ACHN (cell line): ENCODE data around the gene OR11A1.

Source experiments
- DNase-seq: peaks from one replicate; pipeline ENCODE4 v3.0.0-alpha.2; 2015
- in situ Hi-C: cut with HindIII; loops from 2 replicates; pipeline ENCODE4 v1.10.0; 2017; ENCODE audit warnings: low sequenced_read_pairs, low pct_ligation_motif_present, low pct_unique_long_range_greater_than_20kb

The OR11A1 gene

GRCh38 chr6:29425075-29425474 lies 31.8 kb downstream of the OR11A1 start:
- DNase-seq = no peak
- in situ Hi-C loops = no loop called here

GRCh38 chr6:29424575-29424974 lies 32.3 kb downstream of the OR11A1 start:
- in situ Hi-C loops = no loop called here
- no peak for DNase-seq

- no peak for DNase-seq
- in situ Hi-C loops = no loop called here
These were observed 32.7 kb downstream of the OR11A1 start for GRCh38 chr6:29424168-29424567.

GRCh38 chr6:29419516-29419915 lies 37.4 kb downstream of the OR11A1 start:
- DNase-seq = no peak
- in situ Hi-C loops = no loop called here

- in situ Hi-C loops = no loop called here
- DNase-seq = peak; percentile 7
These were observed 42.3 kb downstream of the OR11A1 start, which contains the start of gene OR12D1 for GRCh38 chr6:29414588-29414987. TSS of gene OR12D1 (plus strand) at chr6:29414928.

GRCh38 chr6:29403801-29404200 lies 53.1 kb downstream of the OR11A1 start:
- DNase-seq = no peak
- in situ Hi-C loops = no loop called here

GRCh38 chr6:29399525-29399924 lies 57.3 kb downstream of the OR11A1 start:
- DNase-seq = no peak
- in situ Hi-C loops = no loop called here

- in situ Hi-C loops = no loop called here
- DNase-seq = no peak
These were observed 61.5 kb downstream of the OR11A1 start, which contains the start of gene OR12D2 for GRCh38 chr6:29395331-29395730. TSS of gene OR12D2 (plus strand) at chr6:29395631. CDS start at chr6:29396700, 1,069 bp downstream.

- in situ Hi-C loops = no loop called here
- DNase-seq = no peak
These were observed 68.3 kb downstream of the OR11A1 start for GRCh38 chr6:29388533-29388932.

GRCh38 chr6:29376003-29376402 lies 80.9 kb downstream of the OR11A1 start:
- in situ Hi-C loops = no loop called here
- DNase-seq = peak; percentile 8
